ENCODE measurements around the gene HELZ.
"Not testable (repeated sequence)": the region's sequence is repeated elsewhere in the genome, so short reads cannot be mapped to it uniquely, and the experiment has no call there.

Gene HELZ

GRCh38 chr17:67245073-67245693, at the start of gene HELZ:
HELZ (minus strand) TSS chr17:67245196; CDS start chr17:67218804, 26,392 bp downstream.
- no peak for DNase-seq (ENCODE audit: low read depth)

DNA sequence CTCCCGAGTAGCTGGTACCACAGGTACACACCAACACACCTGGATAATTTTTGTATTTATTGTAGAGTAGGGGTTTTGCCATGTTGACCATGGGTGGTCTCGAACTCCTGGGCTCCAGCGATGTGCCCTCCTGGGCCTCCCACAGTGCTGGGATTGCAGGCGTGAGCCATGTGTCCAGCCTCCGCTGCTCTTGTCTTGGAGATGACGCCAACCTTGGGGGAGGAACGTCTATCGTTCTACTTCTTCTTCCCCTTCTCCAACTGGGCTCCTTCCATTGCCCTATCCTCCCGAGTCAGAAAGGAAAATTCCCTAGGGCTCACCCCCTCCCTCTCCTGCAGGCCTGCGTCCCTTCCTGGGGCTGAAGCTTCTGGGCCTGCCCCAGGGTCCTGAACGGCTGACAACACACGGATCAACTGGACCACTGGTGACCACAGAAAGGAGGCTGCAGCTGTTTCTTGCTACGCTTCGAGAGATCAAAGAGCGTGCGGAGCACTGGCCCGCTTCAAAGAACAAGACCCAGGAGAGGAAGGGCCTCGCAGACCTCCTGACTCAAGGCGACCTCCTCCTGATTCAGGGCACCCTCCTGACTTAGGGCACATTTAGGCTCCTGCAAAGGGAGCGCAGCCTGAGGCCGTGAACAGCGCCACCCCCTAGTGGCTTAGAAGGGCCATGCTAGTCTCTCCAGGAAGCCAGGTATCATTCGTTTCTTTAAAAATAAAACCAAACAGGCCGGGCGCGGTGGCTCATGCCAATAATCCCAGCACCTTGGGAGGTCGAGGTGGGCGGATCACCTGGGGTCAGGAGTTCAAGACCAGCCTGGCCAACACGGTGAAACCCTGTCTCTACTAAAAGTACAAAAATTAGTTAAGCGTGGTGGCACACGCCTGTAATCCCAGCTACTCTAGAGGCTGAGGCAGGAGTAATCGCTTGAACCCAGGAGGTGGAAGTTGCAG, 48.5 kb upstream of the HELZ start:
- no peak for DNase-seq (ENCODE audit: low read depth)

- no peak for DNase-seq (ENCODE audit: low read depth)
These were observed 45.8 kb upstream of the HELZ start for GRCh38 chr17:67290711-67291291.

DNA sequence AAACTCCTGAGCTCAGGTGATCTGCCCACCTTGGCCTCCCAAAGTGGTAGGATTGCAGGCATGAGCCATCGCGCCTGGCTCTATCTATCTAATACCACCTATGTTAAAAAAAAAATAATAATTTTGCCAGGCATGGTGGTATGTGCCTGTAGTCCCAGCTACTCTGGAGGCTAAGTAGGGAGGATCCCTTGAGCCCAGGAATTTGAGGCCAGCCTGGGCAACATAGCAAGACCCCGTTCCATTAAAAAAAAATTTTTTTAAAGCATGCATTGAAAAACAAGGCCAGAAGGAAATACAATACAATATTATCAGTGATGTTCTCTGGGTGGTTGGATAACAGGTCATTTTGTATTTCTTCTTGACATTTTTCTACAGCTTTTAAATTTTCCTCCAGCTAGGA, 45.2 kb upstream of the HELZ start:
- no peak for DNase-seq (ENCODE audit: low read depth)

GRCh38 chr17:67289181-67289876, 44.3 kb upstream of the HELZ start:
- no peak for DNase-seq (ENCODE audit: low read depth)

- DNase-seq (ENCODE audit: low read depth): not testable (repeated sequence)
These were observed 41.8 kb upstream of the HELZ start for GRCh38 chr17:67286826-67287225.

- no peak for DNase-seq (ENCODE audit: low read depth)
These were observed 40.4 kb upstream of the HELZ start for GRCh38 chr17:67285360-67285759.

GRCh38 chr17:67283731-67284516, 38.9 kb upstream of the HELZ start:
- DNase-seq (ENCODE audit: low read depth): no peak

DNA sequence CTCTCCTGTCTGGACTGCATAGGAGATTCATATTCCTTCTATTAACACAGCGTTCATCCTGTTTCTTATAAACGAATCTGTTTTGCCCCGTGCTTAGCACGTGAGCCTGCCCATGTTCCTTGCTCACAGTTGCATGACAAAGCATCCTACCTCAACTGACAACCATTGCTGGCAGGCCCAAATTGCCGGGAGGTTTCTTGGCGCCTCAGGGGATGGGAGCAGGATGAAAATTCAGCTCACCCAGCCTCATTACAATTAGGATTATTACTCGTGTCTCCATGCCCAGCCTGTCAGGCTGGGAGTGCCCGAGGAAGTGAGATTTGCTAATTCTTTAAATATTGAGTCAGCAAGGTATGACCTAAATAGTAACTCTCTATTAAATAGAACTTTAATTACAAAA, 36.7 kb upstream of the HELZ start:
- DNase-seq (ENCODE audit: low read depth): no peak

- DNase-seq (ENCODE audit: low read depth): no peak
These were observed 36.1 kb upstream of the HELZ start for GRCh38 chr17:67281053-67281452.

GRCh38 chr17:67280279-67280678, 35.3 kb upstream of the HELZ start:
- no peak for DNase-seq (ENCODE audit: low read depth)

DNA sequence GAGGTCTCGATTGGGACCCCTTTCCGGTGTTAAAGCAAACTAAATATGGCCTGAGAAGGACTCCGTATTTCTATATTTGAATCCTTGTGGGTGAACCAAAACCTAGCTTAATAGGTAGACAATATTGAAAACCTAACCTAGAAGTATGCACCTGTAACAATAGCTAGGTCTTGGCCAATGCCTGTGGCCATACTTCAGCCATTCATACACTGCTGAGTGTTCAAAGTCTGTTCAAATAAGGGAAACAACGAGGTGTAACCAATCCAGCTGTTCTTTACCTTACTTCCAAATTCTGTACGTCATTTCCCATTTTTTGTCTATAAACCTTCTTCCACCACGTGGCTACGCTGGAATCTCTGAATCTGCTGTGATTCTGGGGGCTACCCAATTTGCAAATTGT, 34.1 kb upstream of the HELZ start:
- DNase-seq (ENCODE audit: low read depth): no peak

DNA sequence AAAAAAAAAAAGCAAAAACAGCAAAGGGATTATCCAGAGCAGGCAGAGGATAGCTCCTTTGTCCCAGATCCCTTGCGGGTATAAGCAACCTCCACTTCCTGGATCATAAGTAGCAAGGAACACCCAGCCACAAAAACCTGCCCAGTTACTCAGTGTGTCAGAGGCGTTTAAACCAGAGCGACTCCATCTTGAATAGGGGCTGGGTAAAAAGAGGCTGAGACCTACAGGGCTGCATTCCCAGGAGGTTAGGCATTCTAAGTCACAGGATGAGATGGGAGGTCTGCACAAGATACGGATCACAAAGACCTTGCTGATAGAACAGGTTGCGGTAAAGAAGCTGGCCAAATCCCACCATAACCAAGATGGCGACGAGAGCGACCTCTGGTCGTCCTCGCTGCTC, 33.4 kb upstream of the HELZ start:
- no peak for DNase-seq (ENCODE audit: low read depth)

DNA sequence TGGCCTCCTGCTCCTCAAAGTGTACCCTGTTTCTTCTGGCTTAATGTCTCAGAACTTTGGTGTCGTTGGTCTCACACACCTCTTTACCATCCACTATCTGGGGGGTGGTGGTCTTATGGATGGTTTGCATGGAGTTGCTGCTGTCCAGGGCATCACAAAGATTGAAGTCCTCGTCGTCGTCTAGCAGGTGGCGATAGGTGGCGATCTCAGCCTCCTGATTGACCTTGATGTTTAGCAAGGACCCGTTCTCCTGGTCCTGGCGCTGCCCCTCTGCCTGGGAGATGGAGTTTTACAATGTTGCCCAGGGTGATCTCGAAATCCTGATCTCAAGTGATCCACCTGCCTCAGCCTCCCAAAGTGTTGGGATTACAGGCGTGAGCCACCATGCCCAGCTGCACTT, 31.1 kb upstream of the HELZ start:
- no peak for DNase-seq (ENCODE audit: low read depth)

- DNase-seq (ENCODE audit: low read depth): no peak
These were observed 29.5 kb upstream of the HELZ start for GRCh38 chr17:67274466-67274865.

DNA sequence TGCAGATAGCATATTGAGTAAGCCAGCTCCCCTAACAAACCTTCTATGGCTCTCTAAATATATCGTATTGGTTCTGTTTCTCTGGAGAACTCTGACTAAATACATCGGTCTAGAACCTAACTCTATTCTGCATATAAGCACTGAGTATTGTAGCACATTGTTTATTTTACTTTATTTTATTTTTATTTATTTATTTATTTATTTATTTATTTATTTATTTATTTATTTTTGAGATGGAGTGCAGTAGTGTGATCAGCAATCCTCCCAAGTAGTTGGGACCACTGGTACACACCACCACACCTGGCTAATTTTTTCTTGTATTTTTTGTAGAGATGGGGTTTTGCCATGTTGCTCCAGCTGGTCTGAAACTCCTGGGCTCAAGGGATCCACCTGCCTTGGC, 28.9 kb upstream of the HELZ start:
- no peak for DNase-seq (ENCODE audit: low read depth)

GRCh38 chr17:67272312-67273047, 27.5 kb upstream of the HELZ start:
- DNase-seq (ENCODE audit: low read depth): no peak

GRCh38 chr17:67271187-67271586, 26.2 kb upstream of the HELZ start:
- DNase-seq (ENCODE audit: low read depth): not testable (repeated sequence)

DNA sequence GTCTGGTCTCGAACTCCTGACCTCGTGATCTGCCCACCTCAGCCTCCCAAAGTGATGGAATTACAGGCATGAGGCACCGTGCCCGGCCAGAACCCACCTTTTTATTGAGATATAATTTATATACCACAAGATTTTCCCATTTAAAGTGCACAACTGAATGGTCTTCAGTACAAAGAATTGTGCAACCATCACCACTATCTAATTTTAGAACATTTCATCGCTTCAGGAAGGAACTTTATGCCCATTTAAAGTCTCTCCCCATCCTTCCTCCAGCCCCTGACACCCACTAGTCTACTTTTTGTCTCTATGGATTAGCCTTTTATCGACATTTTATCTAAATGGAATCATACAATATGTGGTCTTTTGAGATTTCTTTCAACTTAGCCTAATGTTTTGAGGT, 25.4 kb upstream of the HELZ start:
- no peak for DNase-seq (ENCODE audit: low read depth)

DNA sequence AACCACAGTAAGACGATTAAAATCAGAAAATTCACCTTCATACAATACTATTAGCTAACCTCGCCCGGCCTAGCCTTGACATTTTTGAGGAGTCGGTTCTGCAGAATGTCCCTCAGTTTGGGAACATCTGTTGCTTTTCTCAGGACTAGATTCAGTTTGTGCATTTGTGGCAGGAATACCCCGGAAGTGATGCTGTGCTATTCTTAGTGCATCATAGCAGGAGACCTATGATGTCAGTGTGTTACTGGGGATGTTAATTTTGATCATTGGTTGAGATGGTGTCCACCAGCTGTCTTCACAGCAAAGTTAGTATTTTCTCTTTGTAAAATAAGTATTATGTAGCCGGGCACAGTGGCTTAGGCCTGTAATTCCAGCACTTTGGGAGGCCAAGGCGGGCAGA, 21.5 kb upstream of the HELZ start:
- no peak for DNase-seq (ENCODE audit: low read depth)

DNA sequence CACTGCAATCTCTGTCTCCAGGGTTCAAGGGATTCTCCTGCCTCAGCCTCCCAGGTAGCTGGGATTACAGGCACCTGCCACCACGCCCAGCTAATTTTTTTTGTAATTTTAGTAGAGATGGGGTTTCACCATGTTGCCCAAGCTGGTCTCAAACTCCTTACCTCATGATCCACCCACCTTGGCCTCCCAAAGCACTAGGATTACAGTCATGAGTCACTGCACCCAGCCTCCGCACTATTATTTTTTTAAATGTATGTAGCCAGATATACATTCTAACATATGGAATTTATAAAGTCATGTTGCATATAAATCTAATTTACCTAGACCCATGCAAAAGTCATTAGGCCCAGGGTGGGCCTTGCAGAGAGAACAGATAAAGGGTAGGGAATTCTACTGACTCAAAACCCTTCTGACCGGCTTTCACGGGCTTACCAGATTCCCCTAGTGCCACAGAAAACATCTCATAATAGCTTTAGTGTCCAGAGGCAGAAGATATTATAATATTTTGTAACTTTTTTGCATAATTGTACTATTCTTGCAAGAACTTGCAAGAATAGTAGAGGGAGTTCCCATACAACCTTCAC, 20.5 kb upstream of the HELZ start:
- no peak for DNase-seq (ENCODE audit: low read depth)

All from HS-27A (cell line).